ENCODE results near the gene ZMYND15.
"Not testable (repeated sequence)": the region's sequence is repeated elsewhere in the genome, so short reads cannot be mapped to it uniquely, and the experiment has no call there.

ZMYND15 gene

GRCh38 chr17:4739122-4740024 is at the start of gene ZMYND15, which contains the start of gene CXCL16:
ZMYND15 (plus strand) TSS chr17:4739833; CDS start chr17:4740549, 716 bp downstream.
CXCL16 (minus strand) TSS chr17:4739928; CDS start chr17:4739339, 589 bp downstream.
- DNase-seq (ENCODE audit: low spot score), result peak; percentile 39

GRCh38 chr17:4689872-4690271 is 49.8 kb upstream of the ZMYND15 start:
- DNase-seq (ENCODE audit: low spot score), result not testable (repeated sequence)

GRCh38 chr17:4690745-4691144 is 48.9 kb upstream of the ZMYND15 start:
- DNase-seq (ENCODE audit: low spot score), result no peak

GRCh38 chr17:4691686-4692085 is 47.9 kb upstream of the ZMYND15 start:
- DNase-seq (ENCODE audit: low spot score), result no peak

GRCh38 chr17:4693416-4693815 is 46.2 kb upstream of the ZMYND15 start:
- no peak for DNase-seq (ENCODE audit: low spot score)

- no peak for DNase-seq (ENCODE audit: low spot score)
Observed at GRCh38 chr17:4696437-4696805, 43.2 kb upstream of the ZMYND15 start.

- not testable (repeated sequence) for DNase-seq (ENCODE audit: low spot score)
Observed at GRCh38 chr17:4699401-4700056, 40.1 kb upstream of the ZMYND15 start.

GRCh38 chr17:4701116-4701515 is 38.5 kb upstream of the ZMYND15 start:
- DNase-seq (ENCODE audit: low spot score), result no peak

- peak; percentile 42 for DNase-seq (ENCODE audit: low spot score)
Observed at GRCh38 chr17:4703330-4703691, 36.3 kb upstream of the ZMYND15 start.

- not testable (repeated sequence) for DNase-seq (ENCODE audit: low spot score)
Observed at GRCh38 chr17:4704574-4704907, 35.1 kb upstream of the ZMYND15 start.

GRCh38 chr17:4704991-4705390 is 34.6 kb upstream of the ZMYND15 start:
- DNase-seq (ENCODE audit: low spot score), result no peak

- peak; percentile 29 for DNase-seq (ENCODE audit: low spot score)
Observed at GRCh38 chr17:4706121-4706520, 33.5 kb upstream of the ZMYND15 start.

GRCh38 chr17:4708436-4708835 is 31.2 kb upstream of the ZMYND15 start:
- DNase-seq (ENCODE audit: low spot score), result peak; percentile 53

- peak; percentile 96 for DNase-seq (ENCODE audit: low spot score)
Observed at GRCh38 chr17:4709794-4710692, 29.6 kb upstream of the ZMYND15 start, which contains the start of gene ARRB2. ARRB2 (plus strand) TSS chr17:4710632; CDS start chr17:4710722, 90 bp downstream.

GRCh38 chr17:4710693-4711634 is 28.7 kb upstream of the ZMYND15 start:
- peak; percentile 66 for DNase-seq (ENCODE audit: low spot score)

- peak; percentile 25 for DNase-seq (ENCODE audit: low spot score)
Observed at GRCh38 chr17:4711661-4712181, 27.9 kb upstream of the ZMYND15 start.

GRCh38 chr17:4712526-4712925 is 27.1 kb upstream of the ZMYND15 start:
- DNase-seq (ENCODE audit: low spot score), result no peak

- DNase-seq (ENCODE audit: low spot score), result not testable (repeated sequence)
Observed at GRCh38 chr17:4714340-4715062, 25.1 kb upstream of the ZMYND15 start.

GRCh38 chr17:4715063-4715744 is 24.4 kb upstream of the ZMYND15 start:
- no peak for DNase-seq (ENCODE audit: low spot score)
